ENCODE data around the gene DGKG. TPM values are rescaled to one million over a fixed set of nuclear protein-coding genes. Genes with fewer than 3 reads are reported as not detected.
A peak's percentile ranks its signal among the peaks of the same experiment; 100 is the strongest.

The DGKG gene
- total and polyA plus RNA-seq, 9 of the 15 experiments (the other 6 are each of a cell fraction or from before 2014, with no cell fraction given) = 0.01 to 0.36 (median 0.15) TPM

DNA sequence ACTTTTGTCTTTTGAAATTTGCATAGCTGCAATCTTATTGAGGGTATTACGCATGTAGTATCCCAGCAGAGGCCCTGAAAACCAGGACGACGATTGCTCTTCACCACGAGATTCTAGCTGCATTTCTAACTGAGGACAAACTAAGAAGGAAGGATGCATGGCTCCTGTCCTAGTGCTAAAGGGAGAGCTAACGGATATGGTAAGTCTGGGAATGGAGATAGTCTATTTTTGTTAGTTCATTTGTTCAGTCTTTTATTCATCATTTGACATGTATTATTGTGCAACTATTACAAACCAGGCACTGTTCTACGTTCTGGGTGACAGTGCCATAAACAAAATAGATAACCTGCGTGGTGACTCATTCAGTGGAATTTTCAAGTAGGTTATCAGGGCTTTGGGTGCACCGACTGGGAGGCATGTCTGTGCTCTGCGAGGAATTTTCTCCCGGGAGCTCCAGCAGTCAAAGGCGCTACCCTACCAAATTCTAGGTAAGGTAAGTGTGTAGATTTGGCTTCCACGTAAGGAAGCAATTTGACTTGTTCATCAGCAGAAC lies 201.3 kb downstream of the DGKG start (continued):
- TF ChIP-seq TEAD4 (IDR thresholded peaks at IDR 0.05; ENCODE audit: low read length) (peak; percentile 34), TEAD4 (CRISPR knock-in tag; IDR thresholded peaks at IDR 0.05; ENCODE audit: borderline replicate concordance) (no peak), GATAD2B (IDR thresholded peaks at IDR 0.05; ENCODE audit: borderline replicate concordance) (no peak), CHCHD3 (CRISPR knock-in tag; IDR thresholded peaks at IDR 0.05) (no peak), JUN (IDR thresholded peaks at IDR 0.05; ENCODE audit: borderline replicate concordance, low read depth, low read length) (0 out of 2 replicates have a peak, but pooled peaks have one; percentile 24), JUN (CRISPR knock-in tag; IDR thresholded peaks at IDR 0.05; ENCODE audit: borderline replicate concordance) (no peak), SP2 (IDR thresholded peaks at IDR 0.05; ENCODE audit: extremely low read depth, low read depth, low read length, poor library complexity, severe bottlenecking) (no peak), ZNF274 (IDR thresholded peaks at IDR 0.05; ENCODE audit: borderline replicate concordance, low read depth, low read length) (no peak), ZZZ3 (IDR thresholded peaks at IDR 0.05) (no peak), BHLHE40 (IDR thresholded peaks at IDR 0.05; ENCODE audit: low read length) (no peak), JUND (IDR thresholded peaks at IDR 0.05; ENCODE audit: borderline replicate concordance, low read depth, low read length) (peak; percentile 81), JUND (tag; IDR thresholded peaks at IDR 0.05; ENCODE audit: borderline replicate concordance, low read depth, low read length) (peak; percentile 82; the same call in 2 of the 3 replicates), CEBPG (CRISPR knock-in tag; IDR thresholded peaks at IDR 0.05) (no peak), CEBPG (tag; conservative IDR thresholded peaks at IDR 0.05 in 1 of 2, IDR thresholded peaks at IDR 0.05 in 1 of 2) (peak; percentile 80 to 91), ZBTB1 (CRISPR knock-in tag; IDR thresholded peaks at IDR 0.05; ENCODE audit: borderline replicate concordance, low read depth) (no peak)
- TF ChIP-seq, protein P1, sequence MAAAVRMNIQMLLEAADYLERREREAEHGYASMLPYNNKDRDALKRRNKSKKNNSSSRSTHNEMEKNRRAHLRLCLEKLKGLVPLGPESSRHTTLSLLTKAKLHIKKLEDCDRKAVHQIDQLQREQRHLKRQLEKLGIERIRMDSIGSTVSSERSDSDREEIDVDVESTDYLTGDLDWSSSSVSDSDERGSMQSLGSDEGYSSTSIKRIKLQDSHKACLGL (CRISPR knock-in tag; IDR thresholded peaks at IDR 0.05; ENCODE audit: borderline replicate concordance, poor library complexity, severe bottlenecking) = no peak
